ENCODE results near the gene HS6ST3.

HS6ST3 gene

GRCh38 chr13:96684469-96684868 is 594.6 kb downstream of the HS6ST3 start:
- Histone ChIP-seq H3K27ac (ENCODE audit: low read depth, low read length, poor library complexity, severe bottlenecking) (no peak overlapping the region), H3K9ac (ENCODE audit: low read length) (no peak overlapping the region), H3K79me2 (ENCODE audit: insufficient read depth, low read length) (no peaks in the 10 kb centered on the region), H3K9me2 (ENCODE audit: low read depth, low read length) (no peaks in the 10 kb centered on the region), H3K4me2 (ENCODE audit: low read length) (no peak overlapping the region), H3K9me3 (ENCODE audit: low read length) (no peaks in the 10 kb centered on the region), H4K20me1 (ENCODE audit: insufficient read depth, low read length) (no peaks in the 10 kb centered on the region), H3K27me3 (ENCODE audit: insufficient read depth, low read length) (no peaks in the 10 kb centered on the region), H2AFZ (ENCODE audit: low read length) (no peak overlapping the region), H3K4me1 (ENCODE audit: insufficient read depth, low read length, severe bottlenecking) (no peaks in the 10 kb centered on the region), H3K36me3 (ENCODE audit: insufficient read depth, low read length) (no peaks in the 10 kb centered on the region), H3K4me3 (ENCODE audit: low read depth, low read length, poor library complexity, severe bottlenecking) (no peak overlapping the region), H3F3A (ENCODE audit: insufficient read depth, low read length) (no peaks in the 10 kb centered on the region)
- TF ChIP-seq EZH2 (IDR thresholded peaks at IDR 0.05; ENCODE audit: borderline replicate concordance, low read length): no peak
- no peak for TF ChIP-seq CTCF (IDR thresholded peaks at IDR 0.05; ENCODE audit: low read length)

GRCh38 chr13:96684907-96685306 is 595.0 kb downstream of the HS6ST3 start:
- TF ChIP-seq EZH2 (IDR thresholded peaks at IDR 0.05; ENCODE audit: borderline replicate concordance, low read length) (no peak), CTCF (IDR thresholded peaks at IDR 0.05; ENCODE audit: low read length) (no peak)
- Histone ChIP-seq H3K36me3 (ENCODE audit: insufficient read depth, low read length) (no peaks in the 10 kb centered on the region), H3K79me2 (ENCODE audit: insufficient read depth, low read length) (no peaks in the 10 kb centered on the region), H4K20me1 (ENCODE audit: insufficient read depth, low read length) (no peaks in the 10 kb centered on the region), H3K4me1 (ENCODE audit: insufficient read depth, low read length, severe bottlenecking) (no peaks in the 10 kb centered on the region), H3K4me3 (ENCODE audit: low read depth, low read length, poor library complexity, severe bottlenecking) (no peak overlapping the region), H3K9ac (ENCODE audit: low read length) (no peak overlapping the region), H3F3A (ENCODE audit: insufficient read depth, low read length) (no peaks in the 10 kb centered on the region), H3K9me2 (ENCODE audit: low read depth, low read length) (no peaks in the 10 kb centered on the region), H3K4me2 (ENCODE audit: low read length) (no peak overlapping the region), H3K9me3 (ENCODE audit: low read length) (no peaks in the 10 kb centered on the region), H3K27ac (ENCODE audit: low read depth, low read length, poor library complexity, severe bottlenecking) (no peak overlapping the region), H3K27me3 (ENCODE audit: insufficient read depth, low read length) (no peaks in the 10 kb centered on the region), H2AFZ (ENCODE audit: low read length) (no peak overlapping the region)

GRCh38 chr13:96686286-96686685 is 596.4 kb downstream of the HS6ST3 start:
- no peaks in the 10 kb centered on the region for H3K9me2 ChIP-seq (ENCODE audit: low read depth, low read length)
- H3K79me2 ChIP-seq (ENCODE audit: insufficient read depth, low read length): no peaks in the 10 kb centered on the region
- H3K9ac ChIP-seq (ENCODE audit: low read length): no peak overlapping the region
- H3K9me3 ChIP-seq (ENCODE audit: low read length): no peaks in the 10 kb centered on the region
- H2AFZ ChIP-seq (ENCODE audit: low read length): no peak overlapping the region
- H4K20me1 ChIP-seq (ENCODE audit: insufficient read depth, low read length): no peaks in the 10 kb centered on the region
- TF ChIP-seq EZH2 (IDR thresholded peaks at IDR 0.05; ENCODE audit: borderline replicate concordance, low read length) (no peak), CTCF (IDR thresholded peaks at IDR 0.05; ENCODE audit: low read length) (no peak)
- no peak overlapping the region for H3K4me3 ChIP-seq (ENCODE audit: low read depth, low read length, poor library complexity, severe bottlenecking)
- no peak overlapping the region for H3K4me2 ChIP-seq (ENCODE audit: low read length)
- H3K27me3 ChIP-seq (ENCODE audit: insufficient read depth, low read length): no peaks in the 10 kb centered on the region
- H3K27ac ChIP-seq (ENCODE audit: low read depth, low read length, poor library complexity, severe bottlenecking): no peak overlapping the region
- no peaks in the 10 kb centered on the region for H3F3A ChIP-seq (ENCODE audit: insufficient read depth, low read length)
- no peaks in the 10 kb centered on the region for H3K36me3 ChIP-seq (ENCODE audit: insufficient read depth, low read length)
- H3K4me1 ChIP-seq (ENCODE audit: insufficient read depth, low read length, severe bottlenecking): no peaks in the 10 kb centered on the region

Measured in OCI-LY1 (cell line).